ENCODE data around the gene RALY.
A peak's percentile ranks its signal among the peaks of the same experiment; 100 is the strongest.
"Not testable (repeated sequence)": the region's sequence is repeated elsewhere in the genome, so short reads cannot be mapped to it uniquely, and the experiment has no call there.

RALY gene

GRCh38 chr20:34016736-34017135 is 23.0 kb downstream of the RALY start:
- DNase-seq: no peak

DNA sequence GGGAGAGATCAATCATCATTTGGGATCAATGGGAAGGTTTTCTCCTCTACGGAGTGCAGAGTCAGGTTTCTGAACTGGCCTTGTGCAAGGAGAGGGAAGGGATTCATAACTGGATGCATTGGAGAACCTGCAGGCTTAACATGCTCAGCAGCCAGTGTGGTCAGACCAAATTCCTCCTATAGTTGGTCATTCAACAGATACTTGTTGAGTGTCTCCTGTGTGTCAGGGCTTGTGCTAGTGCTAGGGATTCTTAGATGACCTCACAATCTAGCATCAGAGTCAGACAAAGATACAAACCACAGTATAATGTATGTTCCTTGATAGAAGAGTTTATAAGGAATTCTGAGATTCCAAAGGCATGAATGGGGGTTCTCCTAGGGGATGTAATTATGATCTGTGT is 23.9 kb downstream of the RALY start:
- no peak for DNase-seq

DNA sequence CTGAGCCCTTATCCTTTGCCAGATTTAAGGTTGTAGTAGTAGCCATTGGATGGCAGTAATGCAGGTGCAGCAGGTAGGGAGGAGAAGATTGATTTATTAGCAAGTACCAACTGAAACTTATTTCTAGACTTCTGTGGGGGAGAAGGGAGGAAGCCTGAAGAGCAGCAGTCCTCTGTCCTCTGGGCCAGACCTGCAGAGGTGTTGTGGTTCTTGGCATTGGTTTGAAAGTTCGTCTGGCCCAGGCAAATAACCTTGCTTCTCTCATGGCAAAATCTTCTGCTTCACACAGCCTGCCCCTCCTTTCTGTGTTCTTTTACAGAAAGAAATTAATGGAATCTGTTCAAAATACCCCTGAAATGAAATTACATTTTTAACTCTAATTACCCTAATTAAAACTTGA is 24.5 kb downstream of the RALY start:
- DNase-seq: no peak

- DNase-seq: no peak
These were observed 28.6 kb downstream of the RALY start for GRCh38 chr20:34022151-34022838.

- no peak for DNase-seq
These were observed 29.1 kb downstream of the RALY start for GRCh38 chr20:34022839-34023234.

- DNase-seq: no peak
These were observed 30.4 kb downstream of the RALY start for GRCh38 chr20:34023937-34024722.

- DNase-seq: peak in 1 of 14 donors; percentile 8
These were observed 31.1 kb downstream of the RALY start for GRCh38 chr20:34024723-34025351.

DNA sequence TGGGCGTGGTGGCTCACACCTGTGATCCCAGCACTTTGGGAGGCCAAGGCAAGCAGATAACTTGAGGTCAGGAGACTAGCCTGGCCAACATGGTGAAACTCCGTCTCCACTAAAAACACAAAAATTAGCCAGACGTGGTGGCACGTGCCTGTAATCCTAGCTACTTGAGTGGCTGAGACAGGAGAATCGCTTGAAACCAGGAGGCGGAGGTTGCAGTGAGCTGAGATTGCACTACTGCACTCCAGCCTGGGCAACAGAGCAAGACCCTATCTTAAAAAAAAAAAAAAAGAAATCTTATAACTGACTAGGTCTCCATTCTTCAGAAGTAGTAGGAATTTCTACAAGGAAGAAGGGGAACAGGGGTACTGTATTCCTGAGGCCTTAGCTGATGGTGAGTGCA is 34.3 kb downstream of the RALY start:
- DNase-seq: not testable (repeated sequence)

DNA sequence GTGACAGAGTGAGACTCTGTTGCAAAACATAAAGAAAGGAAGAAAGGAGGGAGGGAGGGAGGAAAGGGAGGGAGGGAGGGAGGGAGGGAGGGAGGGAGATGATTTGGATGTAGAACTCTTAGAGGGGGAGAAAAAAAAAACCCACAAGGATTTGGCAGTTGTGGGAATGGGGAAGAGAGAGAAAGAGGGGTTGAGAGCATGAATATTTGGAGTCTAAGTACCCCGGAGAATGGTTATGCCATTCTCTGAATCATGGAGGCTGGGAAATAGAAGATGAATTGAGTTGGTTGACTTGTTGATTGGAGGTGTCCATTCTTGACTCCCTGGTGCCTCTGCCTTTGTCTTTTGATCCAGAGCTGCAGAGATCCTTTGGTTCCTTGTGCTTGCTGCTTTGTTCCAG is 35.7 kb downstream of the RALY start:
- DNase-seq: no peak

DNA sequence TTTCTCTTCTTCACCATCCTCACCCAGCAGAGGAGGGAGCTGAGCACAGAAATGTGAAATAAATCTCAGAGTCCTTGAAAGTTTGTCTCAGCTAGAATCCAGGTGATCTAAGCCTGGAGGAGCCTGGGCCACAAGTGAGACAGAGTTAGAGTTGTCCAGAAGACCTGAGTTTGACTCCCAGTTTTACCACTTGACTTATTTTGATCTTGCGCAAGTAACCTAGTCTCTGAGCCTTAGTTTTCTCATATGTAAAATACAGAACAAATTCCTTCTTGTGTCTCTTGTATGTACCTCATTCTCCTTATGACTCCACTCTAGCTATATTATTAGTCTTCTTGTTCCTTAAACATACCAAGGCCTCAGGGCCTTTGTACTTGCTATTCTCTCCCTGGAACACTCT is 36.7 kb downstream of the RALY start:
- no peak for DNase-seq

- DNase-seq: no peak
These were observed 40.2 kb downstream of the RALY start for GRCh38 chr20:34033903-34034302.

- no peak for DNase-seq
These were observed 43.4 kb downstream of the RALY start for GRCh38 chr20:34037121-34037520.

- no peak for DNase-seq
These were observed 44.1 kb downstream of the RALY start for GRCh38 chr20:34037767-34038166.

- no peak for DNase-seq
These were observed 46.7 kb downstream of the RALY start for GRCh38 chr20:34040300-34040995.

DNA sequence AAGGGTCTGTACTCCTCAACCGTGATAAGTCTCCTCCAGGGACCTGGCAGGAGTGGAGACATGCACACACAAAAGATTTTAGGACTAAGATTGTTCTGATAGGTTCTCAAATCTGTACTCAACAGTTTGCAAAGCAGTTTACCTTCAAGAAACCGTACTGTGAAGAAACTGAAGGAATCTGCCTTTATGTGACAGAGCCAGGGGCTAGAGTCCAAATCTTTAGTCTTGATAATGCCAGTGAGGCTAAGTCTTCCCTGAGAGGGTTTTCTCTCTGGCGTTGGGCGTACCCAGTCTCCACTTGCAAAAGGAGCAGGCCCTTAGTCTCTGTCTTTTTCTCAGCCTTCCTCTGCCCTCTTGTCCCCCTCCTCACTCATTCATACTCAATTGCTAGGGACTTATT is 47.5 kb downstream of the RALY start:
- DNase-seq: no peak

- no peak for DNase-seq
These were observed 48.6 kb downstream of the RALY start for GRCh38 chr20:34042262-34042661.

- DNase-seq: no peak
These were observed 49.3 kb downstream of the RALY start for GRCh38 chr20:34043025-34043424.

- peak in 1 of 14 donors; percentile 11 for DNase-seq
These were observed 51.6 kb downstream of the RALY start for GRCh38 chr20:34045294-34045693.

DNA sequence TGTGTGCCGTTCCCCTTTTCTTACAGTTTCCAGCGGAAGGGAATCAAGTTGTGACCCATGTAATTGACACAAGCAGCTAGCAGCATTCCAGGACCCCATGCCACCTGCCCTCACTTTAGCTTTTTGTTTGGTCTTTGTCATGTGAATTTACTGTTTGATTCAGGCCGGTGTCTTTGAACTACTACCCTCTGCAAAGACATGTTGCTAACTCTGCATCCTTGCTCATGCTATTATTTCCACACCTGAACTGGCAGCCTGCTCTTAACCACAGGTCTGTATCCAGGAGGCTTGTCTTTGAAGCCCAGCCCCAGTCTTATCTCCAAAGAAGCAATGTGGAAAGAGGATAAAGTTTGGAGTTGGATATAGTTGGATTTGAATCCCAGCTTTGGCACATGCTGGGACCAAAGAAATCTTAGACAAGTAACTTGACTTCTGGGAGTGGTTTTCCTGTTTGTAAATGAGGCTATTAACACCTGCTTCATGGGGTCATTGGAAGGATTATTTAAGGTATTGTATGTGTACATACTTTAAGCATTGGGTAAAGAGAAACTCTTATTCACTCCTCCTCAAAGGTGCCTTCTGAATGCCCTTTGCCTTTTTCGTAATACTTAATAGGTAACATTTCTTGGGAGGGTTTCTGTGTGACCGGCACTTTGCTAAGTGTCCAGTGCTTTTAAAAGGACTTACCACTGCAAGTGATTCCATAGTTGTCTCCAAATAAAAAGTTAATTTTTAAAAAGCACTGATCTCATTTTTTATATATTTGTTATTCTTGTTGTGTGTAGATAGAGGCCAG is 52.4 kb downstream of the RALY start:
- no peak for DNase-seq

GRCh38 chr20:34047010-34047687 is 53.4 kb downstream of the RALY start:
- no peak for DNase-seq

GRCh38 chr20:34047917-34048316 is 54.2 kb downstream of the RALY start:
- no peak for DNase-seq

DNA sequence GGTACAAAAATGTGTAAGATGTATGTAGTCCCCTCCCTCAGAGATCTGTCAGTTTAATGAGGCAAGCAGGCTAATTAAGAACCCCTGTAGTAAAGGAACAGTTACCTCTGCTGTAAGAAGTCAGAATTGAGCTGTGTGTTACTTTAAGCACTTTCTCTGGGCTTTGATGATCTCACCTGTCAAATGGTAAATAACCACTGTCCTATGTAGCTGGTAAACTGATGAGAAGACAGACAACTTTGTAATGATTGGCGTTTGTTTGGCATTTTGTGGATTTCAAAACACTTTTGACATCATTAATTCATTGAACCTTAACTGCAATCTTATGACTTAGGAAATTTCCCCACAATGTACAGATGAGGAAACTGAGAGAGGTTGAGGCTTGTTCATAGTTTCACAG is 55.7 kb downstream of the RALY start:
- DNase-seq: no peak

Measured in C1 segment of cervical spinal cord (tissue), 14 donors.